GM18511 (cell line): ENCODE measurements around the gene RAD23A.
"Not testable (repeated sequence)": the region's sequence is repeated elsewhere in the genome, so short reads cannot be mapped to it uniquely, and the experiment has no call there.

Experiments used
- ATAC-seq: cut with Tn5 transposase; IDR thresholded peaks from one replicate; pipeline ENCODE4 v1.9.1; 2021; ENCODE audit warnings: mild to moderate bottlenecking, moderate library complexity; ENCODE audit not compliant: unreplicated experiment

The RAD23A gene

DNA sequence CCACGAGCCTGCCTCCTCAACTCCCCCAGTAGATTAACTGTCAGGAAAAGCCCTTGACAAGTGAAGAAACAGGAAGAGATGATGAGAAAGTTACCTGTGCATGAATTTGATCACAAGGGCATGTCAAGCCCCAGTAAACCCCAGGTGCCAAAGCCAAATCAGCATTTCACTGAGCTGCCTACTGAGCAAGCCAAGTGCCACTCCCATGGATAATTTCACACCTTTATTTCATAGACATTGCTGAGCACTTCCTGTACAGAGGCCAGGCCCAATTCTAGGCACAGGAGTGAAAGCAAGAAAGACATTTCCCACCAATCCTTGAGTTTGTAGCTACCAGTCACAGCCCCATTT is 8.9 kb downstream of the RAD23A start:
- ATAC-seq = no peak

DNA sequence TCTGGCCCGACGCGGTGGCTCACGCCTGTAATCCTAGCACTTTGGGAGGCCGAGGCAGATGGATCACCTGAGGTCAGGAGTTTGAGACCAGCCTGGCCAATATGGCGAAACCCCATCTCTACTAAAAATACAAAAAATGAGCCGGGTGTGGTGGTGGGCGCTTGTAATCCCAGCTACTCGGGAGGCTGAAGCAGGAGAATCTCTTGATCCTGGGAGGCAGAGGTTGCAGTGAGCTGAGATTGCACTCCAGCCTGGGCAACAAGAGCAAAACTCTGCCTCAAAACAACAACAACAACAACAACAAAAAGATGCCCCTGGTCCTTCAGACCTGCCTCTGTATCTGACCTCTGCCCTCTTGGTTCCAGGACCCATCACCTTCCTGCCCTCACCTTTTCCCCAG is 9.9 kb downstream of the RAD23A start:
- ATAC-seq = not testable (repeated sequence)

GRCh38 chr19:12955996-12956395 is 10.3 kb downstream of the RAD23A start:
- ATAC-seq = no peak

- ATAC-seq = peak; percentile 69
These were observed 11.1 kb downstream of the RAD23A start, which contains the start of gene GADD45GIP1 for GRCh38 chr19:12956446-12957388. Gene GADD45GIP1, minus strand, starts transcription at chr19:12957223. Its CDS starts 11 bp downstream, at chr19:12957212.

GRCh38 chr19:12957389-12957952 is 11.8 kb downstream of the RAD23A start:
- peak; percentile 11 for ATAC-seq

DNA sequence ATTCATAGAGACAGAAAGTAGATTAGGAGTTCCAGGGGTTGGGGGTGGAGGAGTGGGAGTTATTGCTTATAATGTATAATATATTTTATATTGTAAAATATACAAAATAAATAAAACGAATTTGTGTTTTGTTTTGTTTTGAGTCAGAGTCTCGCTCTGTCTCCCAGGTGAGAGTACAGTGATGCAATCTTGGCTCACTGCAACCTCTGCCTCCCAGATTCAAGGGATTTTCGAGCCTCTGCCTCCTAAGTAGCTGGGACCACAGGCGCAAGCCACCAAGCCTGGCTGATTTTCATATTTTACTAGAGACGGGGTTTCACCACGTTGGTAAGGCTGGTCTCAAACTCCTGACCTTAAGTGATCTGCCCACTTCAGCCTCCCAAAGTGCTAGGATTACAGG is 13.8 kb downstream of the RAD23A start:
- no peak for ATAC-seq

DNA sequence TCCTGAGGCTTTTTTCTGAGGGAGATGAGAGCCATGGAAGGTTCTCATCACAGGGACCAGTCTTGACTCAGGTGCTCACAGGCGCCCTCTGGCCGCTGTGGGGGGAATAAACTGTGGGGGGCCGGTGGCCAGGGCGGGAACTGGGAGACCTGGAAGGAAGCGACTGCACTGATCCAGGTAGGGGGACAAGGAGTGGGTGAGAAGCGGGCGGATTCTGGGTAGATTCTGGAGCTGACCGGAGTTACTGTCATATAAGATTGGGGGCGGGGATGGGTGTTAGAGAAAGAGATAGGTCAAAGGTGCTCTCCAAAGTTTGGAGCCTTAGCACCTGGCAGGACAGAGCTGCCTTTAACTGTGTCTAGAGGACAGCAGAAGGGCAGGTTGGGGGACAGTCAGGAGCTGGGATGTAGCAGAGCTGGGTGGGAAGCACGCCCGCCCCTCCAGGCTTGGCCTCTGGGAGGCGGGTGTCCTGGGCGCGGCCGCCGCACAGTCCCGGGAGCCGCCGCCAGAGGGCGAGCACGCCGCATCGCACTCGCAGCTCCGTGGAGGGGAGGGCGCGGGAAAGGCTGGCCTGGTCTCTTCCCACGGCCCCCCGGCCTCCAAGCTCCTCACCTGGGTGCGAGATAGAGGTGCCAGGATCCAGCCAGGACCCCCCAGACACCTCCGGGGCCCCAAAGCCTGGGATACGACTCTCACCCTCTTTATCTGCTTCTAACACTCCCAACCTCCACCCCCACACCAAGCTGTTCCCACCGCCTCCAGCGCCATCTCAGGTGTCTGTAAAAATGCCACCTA is 19.6 kb downstream of the RAD23A start:
- ATAC-seq = peak; percentile 77

DNA sequence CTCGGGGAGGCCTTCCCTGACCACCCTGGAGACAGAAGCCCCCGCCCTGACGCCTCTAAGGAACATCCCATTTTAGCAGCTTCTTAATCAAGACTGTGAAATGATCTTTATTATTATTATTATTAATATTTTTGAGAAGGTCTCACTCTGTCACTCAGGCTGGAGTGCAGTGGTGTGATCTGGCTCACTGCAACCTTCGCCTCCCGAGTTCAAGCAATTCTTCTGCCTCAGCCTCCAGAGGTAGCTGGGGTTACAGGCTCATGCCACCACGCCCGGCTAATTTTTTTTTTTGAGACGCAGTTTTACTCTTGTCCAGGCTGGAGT is 20.1 kb downstream of the RAD23A start:
- ATAC-seq = no peak

- ATAC-seq = no peak
These were observed 22.2 kb downstream of the RAD23A start for GRCh38 chr19:12967907-12968306.

GRCh38 chr19:12969292-12969988 is 23.8 kb downstream of the RAD23A start, which contains the start of gene DAND5:
Gene DAND5, plus strand, starts transcription at chr19:12969576. Its CDS starts 85 bp downstream, at chr19:12969661.
- no peak for ATAC-seq

DNA sequence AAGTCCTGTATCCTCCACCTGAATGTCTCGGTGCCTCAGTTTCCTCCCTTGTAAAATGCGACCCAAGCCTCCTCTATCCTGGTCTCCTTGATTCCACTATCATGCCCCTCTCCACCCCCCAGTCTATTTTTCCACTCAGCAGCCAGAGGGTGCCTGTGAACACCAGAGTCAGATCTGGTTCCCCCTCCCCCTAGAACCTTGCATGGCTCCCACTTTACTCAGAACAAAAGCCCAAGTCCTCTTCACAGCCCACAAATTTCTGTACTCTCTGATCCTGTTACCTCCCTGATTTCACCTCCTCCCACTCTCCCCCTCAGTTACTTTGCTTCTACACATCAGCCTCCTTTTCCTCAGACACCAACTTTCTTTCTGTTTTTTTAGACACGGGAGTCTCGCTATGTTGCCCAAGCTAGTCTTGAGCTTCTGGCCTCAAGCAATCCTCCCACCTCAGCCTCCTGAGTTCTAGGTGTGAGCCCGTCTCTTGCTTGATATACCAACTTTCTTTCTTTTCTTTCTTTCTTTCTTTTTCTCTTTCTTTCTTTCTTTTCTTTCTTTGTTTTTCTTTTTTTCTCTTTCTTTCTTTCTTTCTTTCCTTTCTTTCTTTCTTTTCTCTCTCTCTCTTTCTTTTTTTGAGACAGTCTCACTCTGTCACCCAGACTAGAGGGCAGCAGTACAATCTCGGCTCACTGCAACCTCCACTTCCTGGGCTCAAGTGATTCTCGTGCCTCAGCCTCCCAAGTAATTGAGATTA is 24.6 kb downstream of the RAD23A start:
- no peak for ATAC-seq

GRCh38 chr19:12973236-12973635 is 27.6 kb downstream of the RAD23A start:
- no peak for ATAC-seq

DNA sequence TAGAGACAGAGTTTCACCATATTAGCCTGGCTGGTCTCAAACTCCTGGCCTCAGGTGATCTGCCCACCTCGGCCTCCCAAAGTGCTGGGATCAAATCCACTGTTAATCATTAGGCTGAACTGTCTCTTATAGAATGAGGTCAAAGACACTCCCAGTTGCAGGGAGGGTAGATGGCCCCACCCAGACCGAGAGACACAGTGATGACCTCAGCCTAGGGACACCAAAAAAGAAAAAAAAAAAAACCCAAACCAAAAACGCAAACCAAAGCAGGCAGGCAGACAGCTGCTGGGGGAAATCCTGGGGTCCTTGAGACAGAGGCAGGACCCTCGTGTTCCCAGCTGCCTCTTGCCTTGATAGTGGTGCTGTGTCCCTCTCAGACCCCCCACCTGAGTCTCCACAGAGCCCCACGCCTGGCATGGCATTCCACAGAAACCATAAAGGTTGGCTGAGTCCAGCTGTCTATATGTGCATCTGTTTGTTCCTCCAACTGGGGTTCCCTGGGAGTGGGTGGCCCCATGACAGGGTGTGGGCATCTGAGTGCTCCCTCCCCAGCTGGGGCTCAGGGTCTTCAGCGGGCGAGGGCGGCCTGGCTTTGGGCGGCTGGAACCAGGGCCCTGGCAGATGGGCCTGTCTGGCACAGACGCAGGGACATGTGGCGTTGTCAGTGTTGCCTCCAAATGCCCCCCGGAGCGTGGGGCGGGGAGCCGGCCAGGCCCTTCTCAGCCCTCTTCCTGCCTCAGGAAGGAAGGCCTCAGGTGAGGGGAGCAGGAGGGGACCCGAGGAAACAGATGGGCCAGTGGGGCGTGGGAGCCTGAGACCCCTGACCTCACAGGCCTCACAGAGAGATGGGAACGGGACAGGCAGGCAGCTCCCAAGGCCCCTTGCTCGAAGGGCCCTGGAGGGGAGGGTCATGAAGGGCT is 28.9 kb downstream of the RAD23A start:
- ATAC-seq = no peak

DNA sequence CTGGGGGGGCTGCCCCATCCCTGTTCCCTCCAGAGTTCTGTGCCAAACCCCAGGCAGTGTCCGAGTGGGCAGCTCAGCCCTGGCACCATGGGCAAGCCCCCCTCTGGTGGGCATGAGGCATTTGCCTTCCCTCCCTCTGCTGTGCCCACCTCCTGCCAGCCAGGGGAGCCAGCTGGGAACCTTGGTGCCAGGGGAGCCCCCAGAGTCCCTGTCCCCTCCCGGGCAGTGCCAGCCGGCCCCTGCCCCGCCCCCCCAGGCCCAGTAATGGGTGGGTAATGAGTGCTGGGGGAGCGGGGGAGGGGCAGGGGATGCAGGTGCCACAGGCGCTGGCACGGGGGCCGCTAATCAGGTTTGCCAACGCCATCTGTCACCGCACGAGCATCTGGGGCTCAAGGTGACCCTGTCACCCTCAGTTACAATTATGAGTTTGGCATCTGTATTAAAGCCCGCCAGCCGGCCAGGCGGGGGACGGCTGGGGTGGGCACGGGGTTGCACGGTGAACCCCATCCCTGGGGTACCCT is 29.6 kb downstream of the RAD23A start:
- no peak for ATAC-seq

- not testable (repeated sequence) for ATAC-seq
These were observed 30.4 kb downstream of the RAD23A start for GRCh38 chr19:12976109-12976508.

DNA sequence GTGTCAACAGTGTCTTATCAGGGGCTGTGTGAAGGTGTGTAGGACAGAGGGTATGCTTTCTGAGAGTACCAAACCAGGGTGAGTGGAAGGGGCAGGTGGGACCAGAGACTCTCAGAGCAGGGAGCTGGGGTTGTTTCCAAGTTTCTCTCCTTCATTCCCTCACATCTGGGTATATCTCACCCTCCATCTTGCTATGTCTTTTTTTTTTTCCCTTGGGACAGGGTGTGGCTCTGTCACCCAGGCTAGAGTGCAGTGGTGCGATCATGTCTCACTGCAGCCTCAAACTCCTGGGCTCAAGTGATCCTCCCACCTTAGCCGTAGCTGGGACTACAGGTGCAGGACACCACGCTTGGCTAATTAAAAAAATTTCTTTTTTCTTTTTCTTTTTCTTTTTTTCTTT is 34.3 kb downstream of the RAD23A start:
- ATAC-seq = no peak

DNA sequence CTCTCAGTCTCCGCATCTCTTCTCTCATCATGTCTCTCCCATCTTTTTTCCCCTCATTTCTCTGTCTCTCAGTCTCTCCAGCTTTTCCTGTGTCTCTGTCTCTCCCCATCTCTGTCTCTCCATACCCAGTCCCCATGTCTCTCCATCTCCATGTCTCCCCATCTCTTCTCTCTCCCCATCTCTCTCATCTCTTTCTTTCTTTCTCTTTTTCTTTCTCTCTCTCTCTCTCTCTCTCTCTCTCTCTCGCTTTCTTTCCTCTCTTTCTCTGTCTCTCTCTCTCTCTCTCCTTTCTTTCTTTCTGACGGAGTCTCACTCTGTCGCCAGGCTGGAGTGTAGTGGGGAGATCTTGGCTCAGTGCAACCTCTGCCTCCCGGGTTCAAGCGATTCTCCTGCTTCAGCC is 37.0 kb downstream of the RAD23A start:
- no peak for ATAC-seq

- no peak for ATAC-seq
These were observed 37.4 kb downstream of the RAD23A start for GRCh38 chr19:12983091-12983490.

GRCh38 chr19:12983542-12984142 is 38.0 kb downstream of the RAD23A start:
- no peak for ATAC-seq
